Subcutaneous adipose tissue (tissue), 4 donors: Measurements from ENCODE around the gene ADARB2. TPM values are rescaled to one million over a fixed set of nuclear protein-coding genes. Genes with fewer than 3 reads are reported as not detected.

Source experiments
- total RNA-seq, 4 donors: library from RNA; depleted of rRNA; stranded (reverse); fragments of >200 nt; gene quantifications; one replicate each; pipeline ENCODE4 v1.1.0, GENCODE V29; 2016
- TF ChIP-seq, protein P1 (sequence below): fragments of 450-650 bp; IDR thresholded peaks from one replicate; pipeline ENCODE4 v1.5.1; 2016; ENCODE audit warnings: low read depth, mild to moderate bottlenecking, control low read depth, antibody characterized with exemption, moderate library complexity

The ADARB2 gene
- total RNA-seq, 4 donors from 2014 or later = under 0.01 to 0.65 (median 0.44) TPM; not detected in 1

DNA sequence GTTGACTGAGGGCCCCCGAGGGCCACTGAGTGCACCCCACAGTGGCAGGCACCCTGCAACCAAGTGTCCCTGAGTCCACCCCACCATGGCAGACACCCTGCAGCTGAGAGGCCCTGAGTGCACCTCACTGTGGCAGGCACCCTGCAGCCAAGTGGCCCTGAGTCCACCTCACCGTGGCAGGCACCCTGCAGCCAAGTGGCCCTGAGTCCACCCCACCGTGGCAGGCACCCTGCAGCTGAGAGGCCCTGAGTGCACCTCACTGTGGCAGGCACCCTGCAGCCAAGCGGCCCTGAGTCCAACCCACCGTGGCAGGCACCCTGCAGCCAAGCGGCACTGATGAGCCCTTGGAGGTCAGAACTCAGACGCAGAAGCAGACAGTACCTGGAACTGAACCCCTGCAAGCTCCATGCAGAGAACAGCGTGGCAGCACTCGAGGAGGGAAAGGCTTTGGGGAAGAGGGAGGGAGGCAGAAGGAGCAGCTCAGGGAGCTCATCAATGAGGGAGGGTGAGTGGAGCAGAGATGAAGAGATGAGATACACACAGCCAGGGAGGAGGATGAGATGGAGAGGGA, 524.7 kb downstream of the ADARB2 start:
- TF ChIP-seq, protein P1, sequence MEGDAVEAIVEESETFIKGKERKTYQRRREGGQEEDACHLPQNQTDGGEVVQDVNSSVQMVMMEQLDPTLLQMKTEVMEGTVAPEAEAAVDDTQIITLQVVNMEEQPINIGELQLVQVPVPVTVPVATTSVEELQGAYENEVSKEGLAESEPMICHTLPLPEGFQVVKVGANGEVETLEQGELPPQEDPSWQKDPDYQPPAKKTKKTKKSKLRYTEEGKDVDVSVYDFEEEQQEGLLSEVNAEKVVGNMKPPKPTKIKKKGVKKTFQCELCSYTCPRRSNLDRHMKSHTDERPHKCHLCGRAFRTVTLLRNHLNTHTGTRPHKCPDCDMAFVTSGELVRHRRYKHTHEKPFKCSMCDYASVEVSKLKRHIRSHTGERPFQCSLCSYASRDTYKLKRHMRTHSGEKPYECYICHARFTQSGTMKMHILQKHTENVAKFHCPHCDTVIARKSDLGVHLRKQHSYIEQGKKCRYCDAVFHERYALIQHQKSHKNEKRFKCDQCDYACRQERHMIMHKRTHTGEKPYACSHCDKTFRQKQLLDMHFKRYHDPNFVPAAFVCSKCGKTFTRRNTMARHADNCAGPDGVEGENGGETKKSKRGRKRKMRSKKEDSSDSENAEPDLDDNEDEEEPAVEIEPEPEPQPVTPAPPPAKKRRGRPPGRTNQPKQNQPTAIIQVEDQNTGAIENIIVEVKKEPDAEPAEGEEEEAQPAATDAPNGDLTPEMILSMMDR = no peak

DNA sequence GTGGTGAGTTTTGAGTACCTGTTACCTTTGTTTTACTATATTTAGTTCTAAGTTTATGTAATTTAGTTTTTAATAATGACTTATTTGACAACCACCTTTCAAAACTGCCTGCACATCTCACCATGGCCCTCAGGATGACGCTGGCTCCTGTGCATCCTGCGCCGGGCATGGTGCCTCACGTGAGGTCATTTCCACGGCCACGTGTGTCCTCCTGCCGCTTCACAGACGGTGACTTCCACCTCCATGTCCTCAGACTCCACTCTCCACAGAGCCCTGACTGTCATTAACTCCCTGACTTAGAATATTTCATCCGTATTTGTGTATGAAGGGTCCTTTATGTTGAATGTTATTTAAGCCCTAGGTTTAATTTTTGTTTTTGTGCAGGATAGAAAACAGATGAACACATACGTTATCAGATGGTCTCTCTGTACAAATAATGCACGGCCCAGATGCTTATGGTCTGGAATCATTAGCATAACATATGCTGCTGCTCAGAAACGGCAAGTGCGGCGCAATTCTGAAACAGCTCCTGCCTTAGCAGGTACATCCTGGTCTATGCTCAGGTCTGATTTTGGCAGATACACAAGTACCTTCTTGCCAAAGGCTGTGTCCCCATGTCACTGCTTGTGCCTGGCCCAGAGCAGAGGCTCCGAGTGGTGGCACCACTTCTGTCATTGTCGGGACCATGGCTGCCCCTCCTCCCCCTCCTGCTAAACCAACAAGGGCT, 525.3 kb downstream of the ADARB2 start:
- TF ChIP-seq, protein P1 = no peak

DNA sequence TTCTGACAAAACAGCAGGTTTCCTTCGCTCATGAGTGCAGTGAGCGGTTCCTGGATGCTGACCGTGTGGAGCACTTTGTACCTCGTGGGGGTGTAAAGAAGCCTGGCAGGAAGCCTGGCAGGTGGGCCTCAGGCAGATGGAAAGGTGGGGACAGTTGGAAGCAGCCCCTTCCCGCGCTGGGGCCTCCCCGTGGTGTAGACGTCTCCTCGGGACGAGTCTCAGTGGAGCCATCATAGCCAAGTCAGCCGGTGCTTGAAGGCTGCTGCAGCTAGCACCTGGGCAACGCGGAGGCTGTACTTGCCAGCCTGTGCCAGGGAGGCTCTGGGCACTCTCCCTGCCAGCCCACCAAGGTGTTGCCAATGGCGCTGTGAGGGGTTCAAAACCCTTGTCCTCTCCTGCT, 526.7 kb downstream of the ADARB2 start:
- TF ChIP-seq, protein P1 = no peak

DNA sequence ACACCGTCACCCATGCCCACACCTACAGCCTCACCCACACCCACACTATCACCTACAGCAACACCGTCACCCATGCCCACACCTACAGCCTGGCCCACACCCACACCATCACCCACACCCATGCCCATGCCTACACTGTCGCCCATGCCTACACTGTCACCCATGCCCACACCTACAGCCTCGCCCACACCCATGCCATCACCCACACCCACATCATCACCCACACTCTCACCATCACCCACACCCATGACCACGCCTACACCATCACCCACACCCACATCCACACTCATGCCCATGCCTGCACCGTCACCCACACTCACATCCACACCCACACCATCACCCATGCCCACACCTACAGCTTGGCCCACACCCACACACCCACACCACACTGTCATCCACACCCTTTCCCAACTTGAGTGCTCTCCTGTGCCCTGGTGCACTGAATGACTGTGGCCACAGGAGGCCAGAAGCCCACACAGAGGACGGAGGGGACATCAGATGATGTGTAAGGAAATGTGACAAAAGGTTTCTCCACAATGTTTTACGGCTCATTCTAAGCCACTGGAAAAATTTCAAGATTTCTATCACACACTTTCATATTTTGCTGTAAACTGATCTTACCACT, 527.9 kb downstream of the ADARB2 start:
- TF ChIP-seq, protein P1 = no peak

DNA sequence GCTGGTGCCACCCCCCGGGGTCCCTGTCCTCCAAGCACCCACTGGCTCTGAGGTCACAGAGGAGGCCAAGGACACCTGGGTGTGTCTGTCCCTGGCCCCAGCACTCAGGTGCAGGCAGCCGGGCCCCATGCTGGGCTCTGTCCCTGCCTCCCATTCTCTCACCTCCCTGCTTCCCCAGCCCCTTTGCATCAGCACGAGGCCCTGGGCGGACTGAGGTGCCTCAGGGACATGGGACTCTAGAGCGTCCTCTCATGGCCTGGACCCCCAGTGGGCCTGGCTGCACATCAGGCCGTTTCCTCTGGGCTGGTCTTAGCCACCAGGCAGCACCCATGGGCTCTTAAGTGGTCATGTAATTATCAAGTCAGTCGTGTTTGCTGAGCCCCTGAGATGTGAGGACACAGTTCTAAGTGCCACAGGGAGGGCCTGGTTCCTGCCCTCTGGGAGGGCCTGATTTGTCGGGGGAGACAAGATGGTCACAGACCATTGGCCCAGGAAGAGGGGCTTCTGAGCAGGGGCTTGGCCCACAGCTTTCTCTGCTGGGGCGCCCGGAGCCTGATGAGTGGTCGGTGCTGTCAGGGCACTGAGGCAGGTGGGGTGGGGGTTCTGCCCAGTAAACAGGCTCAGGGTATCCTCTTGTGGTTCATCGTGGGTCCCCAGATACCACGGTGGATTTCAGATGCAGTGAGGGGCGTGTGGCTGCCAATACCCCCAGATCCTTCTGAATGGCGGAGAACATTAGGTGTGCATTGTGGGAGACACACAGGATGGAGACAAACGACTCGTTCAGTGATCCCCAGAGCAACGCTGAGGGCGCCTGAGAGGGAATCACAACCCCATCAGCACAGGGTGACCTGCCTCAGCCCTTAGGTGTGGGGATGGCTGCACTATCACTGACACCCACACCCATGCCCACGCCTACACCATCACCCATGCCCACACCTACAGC, 528.7 kb downstream of the ADARB2 start:
- TF ChIP-seq, protein P1 = no peak

DNA sequence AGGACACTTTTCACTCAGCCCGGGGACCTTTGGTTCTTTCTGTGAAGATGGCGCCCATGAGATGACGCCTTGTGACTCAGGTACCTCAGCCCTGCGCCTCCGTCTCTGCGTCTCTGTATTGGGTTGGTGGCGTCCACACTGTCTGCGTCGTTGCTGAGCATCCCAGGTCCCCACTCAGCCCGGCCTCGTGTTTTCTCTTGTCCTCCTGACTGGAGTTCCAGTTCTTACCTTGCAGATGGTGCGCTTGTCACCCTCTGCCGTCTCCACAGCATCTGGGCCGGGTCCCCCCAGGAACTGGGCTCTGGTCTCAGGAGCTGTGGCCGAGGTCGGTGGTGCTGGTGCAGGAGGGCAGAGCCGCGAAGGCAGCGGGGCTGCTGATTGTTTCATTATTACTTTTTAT, 530.7 kb downstream of the ADARB2 start:
- TF ChIP-seq, protein P1 = no peak
